H9 (cell line): ENCODE measurements around the gene UBE3C. TPM values are rescaled to one million over a fixed set of nuclear protein-coding genes. Genes with fewer than 3 reads are reported as not detected.
A peak's percentile ranks its signal among the peaks of the same experiment; 100 is the strongest.

ENCODE experiments used
- DNase-seq: peaks from one replicate; pipeline ENCODE4 v3.0.0-alpha.2; 2017
- H2AFZ ChIP-seq: one replicate; pipeline ENCODE4 v1.6.1; 2013; ENCODE audit warnings: mild to moderate bottlenecking, low read length, control low read depth, moderate library complexity
- H2AK5ac ChIP-seq: 2 replicates; pipeline ENCODE4 v1.6.1; 2013; ENCODE audit warnings: low read length, control low read depth, mixed read lengths; ENCODE audit not compliant: insufficient read length
- H2BK120ac ChIP-seq: one replicate; pipeline ENCODE4 v1.6.1; 2013; ENCODE audit warnings: low read depth, mild to moderate bottlenecking, low read length, control low read depth, inconsistent platforms; ENCODE audit not compliant: poor library complexity, severe bottlenecking
- H2BK12ac ChIP-seq: 2 replicates; pipeline ENCODE4 v1.6.1; 2013; ENCODE audit warnings: low read length, control low read depth, mixed read lengths, low read depth; ENCODE audit not compliant: insufficient read length
- H2BK15ac ChIP-seq: 2 replicates; pipeline ENCODE4 v1.6.1; 2013; ENCODE audit warnings: low read depth, low read length, control low read depth
- H2BK20ac ChIP-seq: one replicate; pipeline ENCODE4 v1.6.1; 2013; ENCODE audit warnings: low read depth, mild to moderate bottlenecking, low read length, control low read depth, inconsistent platforms; ENCODE audit not compliant: poor library complexity, severe bottlenecking
- H2BK5ac ChIP-seq: 2 replicates; pipeline ENCODE4 v1.6.1; 2013; ENCODE audit warnings: low read length, control low read depth, mixed read lengths; ENCODE audit not compliant: insufficient read length
- H3K14ac ChIP-seq: 2 replicates; pipeline ENCODE4 v1.6.1; 2013; ENCODE audit warnings: low read length, control low read depth; ENCODE audit not compliant: insufficient read depth
- H3K18ac ChIP-seq: 2 replicates; pipeline ENCODE4 v1.6.1; 2013; ENCODE audit warnings: low read depth, mild to moderate bottlenecking, mixed read lengths, low read length, control low read depth; ENCODE audit not compliant: insufficient read length
- H3K23ac ChIP-seq: 2 replicates; pipeline ENCODE4 v1.6.1; 2013; ENCODE audit warnings: low read length, control low read depth, mixed read lengths, low read depth; ENCODE audit not compliant: insufficient read length
- H3K23me2 ChIP-seq: 2 replicates; pipeline ENCODE4 v1.6.1; 2013; ENCODE audit warnings: low read depth, mild to moderate bottlenecking, mixed read lengths, low read length, control low read depth; ENCODE audit not compliant: insufficient read length, poor library complexity, severe bottlenecking
- H3K27ac ChIP-seq: 2 replicates; pipeline ENCODE4 v1.5.1; 2013; ENCODE audit warnings: low read length, control low read depth, mixed read lengths, low read depth; ENCODE audit not compliant: insufficient read length
- H3K27me3 ChIP-seq: 2 replicates; pipeline ENCODE4 v1.6.1; 2013; ENCODE audit warnings: low read length, control low read depth, inconsistent platforms; ENCODE audit not compliant: insufficient read depth
- H3K4ac ChIP-seq: 2 replicates; pipeline ENCODE4 v1.6.1; 2013; ENCODE audit warnings: low read depth, mild to moderate bottlenecking, control low read depth, inconsistent platforms, low read length, moderate library complexity
- H3K4me1 ChIP-seq: 2 replicates; pipeline ENCODE4 v1.6.1; 2013; ENCODE audit warnings: low read length, control low read depth, inconsistent platforms; ENCODE audit not compliant: insufficient read depth
- H3K4me2 ChIP-seq: 2 replicates; pipeline ENCODE4 v1.6.1; 2013; ENCODE audit warnings: low read length, control low read depth, mixed read lengths; ENCODE audit not compliant: insufficient read length, insufficient read depth
- H3K56ac ChIP-seq: 2 replicates; pipeline ENCODE4 v1.6.1; 2013; ENCODE audit warnings: low read depth, mild to moderate bottlenecking, mixed read lengths, low read length, control low read depth; ENCODE audit not compliant: insufficient read length
- H3K79me1 ChIP-seq: 2 replicates; pipeline ENCODE4 v1.6.1; 2013; ENCODE audit warnings: low read depth, mild to moderate bottlenecking, moderate library complexity, low read length, control low read depth, inconsistent platforms; ENCODE audit not compliant: insufficient read depth, poor library complexity, severe bottlenecking
- H3K79me2 ChIP-seq: 2 replicates; pipeline ENCODE4 v1.6.1; 2013; ENCODE audit warnings: low read length, control low read depth, inconsistent platforms; ENCODE audit not compliant: insufficient read depth
- H3K9ac ChIP-seq: 2 replicates; pipeline ENCODE4 v1.6.1; 2013; ENCODE audit warnings: low read length, control low read depth, mixed read lengths; ENCODE audit not compliant: insufficient read length; ENCODE audit errors: extremely low read depth
- H3K9me3 ChIP-seq: one replicate; pipeline ENCODE4 v1.6.1; 2013; ENCODE audit warnings: low read depth, low read length, inconsistent platforms; ENCODE audit not compliant: control insufficient read depth
- H3T11ph ChIP-seq: one replicate; pipeline ENCODE4 v1.6.1; 2013; ENCODE audit warnings: mild to moderate bottlenecking, low read length, control low read depth, inconsistent platforms
- H4K20me1 ChIP-seq: one replicate; pipeline ENCODE4 v1.6.1; 2013; ENCODE audit not compliant: control insufficient read depth, insufficient read length, insufficient read depth
- H4K5ac ChIP-seq: 2 replicates; pipeline ENCODE4 v1.6.1; 2013; ENCODE audit warnings: low read depth, mild to moderate bottlenecking, mixed read lengths, low read length, control low read depth; ENCODE audit not compliant: insufficient read length
- H4K8ac ChIP-seq: replicated peaks from 2 replicates; pipeline ENCODE4 v1.6.1; 2013; ENCODE audit warnings: low read length, control low read depth, mixed read lengths, low read depth; ENCODE audit not compliant: insufficient read length
- H4K91ac ChIP-seq: 2 replicates; pipeline ENCODE4 v1.6.1; 2013; ENCODE audit warnings: low read depth, mild to moderate bottlenecking, moderate library complexity, mixed read lengths, low read length, control low read depth; ENCODE audit not compliant: insufficient read length
- H3K27ac Mint-ChIP-seq, 3 experiments: 2 replicates in 2 of 3; 3 replicates in 1 of 3; pipeline ENCODE4 v1.8.0; 2020 to 2021; ENCODE audit warnings: mixed read lengths in 3 of 3, mild to moderate bottlenecking in 1 of 3, moderate library complexity in 1 of 3
- H3K27me3 Mint-ChIP-seq: 2 replicates; pipeline ENCODE4 v1.8.0; 2021; ENCODE audit warnings: low read depth, mild to moderate bottlenecking, moderate library complexity, mixed read lengths
- H3K36me3 Mint-ChIP-seq, 3 experiments: 2 replicates in 2 of 3; 3 replicates in 1 of 3; pipeline ENCODE4 v1.8.0; 2020 to 2021; ENCODE audit warnings: low read depth in 3 of 3, mixed read lengths in 3 of 3; ENCODE audit not compliant: insufficient read depth in 1 of 3
- H3K4me1 Mint-ChIP-seq, 2 experiments: 2 replicates each; pipeline ENCODE4 v1.8.0; 2020; ENCODE audit warnings: mixed read lengths in 2 of 2
- H3K4me3 Mint-ChIP-seq, 2 experiments: 2 replicates in 1 of 2; 3 replicates in 1 of 2; pipeline ENCODE4 v1.8.0; 2020 to 2021; ENCODE audit warnings: mild to moderate bottlenecking in 2 of 2, mixed read lengths in 2 of 2, moderate library complexity in 1 of 2
- H3K9me3 Mint-ChIP-seq, 2 experiments: 2 replicates in 1 of 2; 3 replicates in 1 of 2; pipeline ENCODE4 v1.8.0; 2020; ENCODE audit warnings: mild to moderate bottlenecking in 2 of 2, mixed read lengths in 2 of 2, moderate library complexity in 1 of 2
- WGBS: extraction: QIAGEN DNeasy Blood & Tissue Kit; methylation state at CpG from one replicate; pipeline ENCODE4 v1.1.7; 2013; ENCODE audit warnings: missing lambda C conversion rate, low lambda C conversion rate, mixed read lengths; ENCODE audit not compliant: insufficient read length; ENCODE audit errors: extremely low coverage; 5-methylcytosine and 5-hydroxymethylcytosine counted together
- total RNA-seq: library from RNA; stranded (reverse); gene quantifications from 2 replicates; pipeline ENCODE4 v1.2.1, GENCODE V29; 2021
- TF ChIP-seq, protein P1 (sequence below): fragments of 200-600 bp; sonication (generic); conservative IDR thresholded peaks from 3 replicates; pipeline ENCODE4 v1.8.0; 2021; ENCODE audit warnings: antibody characterized with exemption, mild to moderate bottlenecking

UBE3C gene
- total RNA-seq, 1 experiment from 2014 or later, result 63.3 TPM

DNA sequence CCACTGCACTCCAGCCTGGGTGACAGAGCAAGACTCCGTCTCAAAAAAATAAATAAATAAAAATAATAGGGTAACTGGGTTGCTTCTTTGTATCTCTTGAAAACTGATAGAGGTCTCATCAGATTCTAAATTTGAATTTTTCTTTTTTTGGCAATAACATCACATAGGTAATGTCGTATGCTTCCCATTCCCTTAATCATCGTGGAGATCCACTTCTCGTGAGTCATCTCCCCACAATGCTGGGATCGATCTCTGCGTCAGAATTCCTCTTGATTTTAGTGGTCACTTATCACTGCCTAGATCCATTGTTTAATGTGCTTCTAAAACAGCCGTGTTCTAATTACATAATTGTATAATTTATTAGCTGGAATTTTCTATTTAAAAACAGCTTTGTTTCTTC is 127.5 kb downstream of the UBE3C start:
- H2BK5ac ChIP-seq, result no peak overlapping the region
- no peaks in the 10 kb centered on the region for H4K20me1 ChIP-seq
- Mint-ChIP-seq H3K36me3 (peaks cover 26 to 61% (median 55%) of the 10 kb centered on the region in 3 experiments; a peak in 6 of 7 replicates), H3K4me1 (no peaks in the 10 kb centered on the region), H3K9me3 (no peaks in the 10 kb centered on the region), H3K4me3 (no peak overlapping the region), H3K27ac (peak overlapping the region in 2 of 3 experiments; percentile 31 to 36; a peak in 1 of 7 replicates), H3K27me3 (no peaks in the 10 kb centered on the region)
- no peak overlapping the region for H2BK20ac ChIP-seq
- no peaks in the 10 kb centered on the region for H3K4me1 ChIP-seq
- H3K23me2 ChIP-seq, result no peaks in the 10 kb centered on the region
- WGBS, result no CpG with 5 or more reads among the region's 7 CpGs
- no peak overlapping the region for H3K27ac ChIP-seq
- H3K23ac ChIP-seq, result no peak overlapping the region
- no peak overlapping the region for H3K4ac ChIP-seq
- no peaks in the 10 kb centered on the region for H3K79me1 ChIP-seq
- no peak overlapping the region for H4K91ac ChIP-seq
- H3K18ac ChIP-seq, result no peak overlapping the region
- no peak overlapping the region for H2AK5ac ChIP-seq
- H3T11ph ChIP-seq, result no peak overlapping the region
- H3K79me2 ChIP-seq, result no peaks in the 10 kb centered on the region
- no peaks in the 10 kb centered on the region for H3K9me3 ChIP-seq
- no peak overlapping the region for H3K14ac ChIP-seq
- H3K56ac ChIP-seq, result no peak overlapping the region
- TF ChIP-seq, protein P1, sequence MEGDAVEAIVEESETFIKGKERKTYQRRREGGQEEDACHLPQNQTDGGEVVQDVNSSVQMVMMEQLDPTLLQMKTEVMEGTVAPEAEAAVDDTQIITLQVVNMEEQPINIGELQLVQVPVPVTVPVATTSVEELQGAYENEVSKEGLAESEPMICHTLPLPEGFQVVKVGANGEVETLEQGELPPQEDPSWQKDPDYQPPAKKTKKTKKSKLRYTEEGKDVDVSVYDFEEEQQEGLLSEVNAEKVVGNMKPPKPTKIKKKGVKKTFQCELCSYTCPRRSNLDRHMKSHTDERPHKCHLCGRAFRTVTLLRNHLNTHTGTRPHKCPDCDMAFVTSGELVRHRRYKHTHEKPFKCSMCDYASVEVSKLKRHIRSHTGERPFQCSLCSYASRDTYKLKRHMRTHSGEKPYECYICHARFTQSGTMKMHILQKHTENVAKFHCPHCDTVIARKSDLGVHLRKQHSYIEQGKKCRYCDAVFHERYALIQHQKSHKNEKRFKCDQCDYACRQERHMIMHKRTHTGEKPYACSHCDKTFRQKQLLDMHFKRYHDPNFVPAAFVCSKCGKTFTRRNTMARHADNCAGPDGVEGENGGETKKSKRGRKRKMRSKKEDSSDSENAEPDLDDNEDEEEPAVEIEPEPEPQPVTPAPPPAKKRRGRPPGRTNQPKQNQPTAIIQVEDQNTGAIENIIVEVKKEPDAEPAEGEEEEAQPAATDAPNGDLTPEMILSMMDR, result no peak
- H4K8ac ChIP-seq, result no peak overlapping the region
- no peak overlapping the region for H2AFZ ChIP-seq
- no peak overlapping the region for H2BK120ac ChIP-seq
- no peak overlapping the region for H2BK12ac ChIP-seq
- H2BK15ac ChIP-seq, result no peak overlapping the region
- H4K5ac ChIP-seq, result no peak overlapping the region
- DNase-seq, result no peak
- H3K9ac ChIP-seq, result no peak overlapping the region
- no peak overlapping the region for H3K4me2 ChIP-seq
- H3K27me3 ChIP-seq, result no peaks in the 10 kb centered on the region
